NCI-H2227 treated with DMSO at 0.1 percent for 48 hours (cell line): ENCODE measurements around the gene TRPV3.
"Not testable (repeated sequence)": the region's sequence is repeated elsewhere in the genome, so short reads cannot be mapped to it uniquely, and the experiment has no call there.

Experiments used
- DNase-seq: peaks from one replicate; lab custom pipeline; 2025; lab: John Stamatoyannopoulos, UW

Gene TRPV3

GRCh38 chr17:3472137-3472536 is 85.5 kb downstream of the TRPV3 start:
- DNase-seq = no peak

GRCh38 chr17:3471599-3471998 is 86.0 kb downstream of the TRPV3 start, which contains the start of gene SPATA22:
Gene SPATA22, minus strand, starts transcription at chr17:3471819. Its CDS starts 2,494 bp downstream, at chr17:3469325.
- DNase-seq = no peak

- no peak for DNase-seq
These were observed 88.1 kb downstream of the TRPV3 start for GRCh38 chr17:3469529-3469928.

GRCh38 chr17:3466355-3466754 is 91.3 kb downstream of the TRPV3 start:
- not testable (repeated sequence) for DNase-seq
